ENCODE results near the gene RFC1. TPM values are rescaled to one million over a fixed set of nuclear protein-coding genes. Genes with fewer than 3 reads are reported as not detected.

Gene RFC1
- total and polyA plus RNA-seq, 2 donors (not counting 3 experiments of a cell fraction or from before 2014, with no cell fraction given), result 12.9 to 57.1 TPM

GRCh38 chr4:39348371-39349315 is 17.5 kb downstream of the RFC1 start:
- H3K27ac ChIP-seq (ENCODE audit: insufficient read depth, low read depth, low read length), result no peak overlapping the region
- peaks cover 4% of the 10 kb centered on the region for H3K4me1 ChIP-seq (ENCODE audit: control insufficient read depth, extremely low read depth, insufficient read depth, low read length)
- no peaks in the 10 kb centered on the region for H4K20me1 ChIP-seq (replicated peaks; ENCODE audit: control insufficient read depth, extremely low read depth, insufficient read depth, low read length)
- dilution Hi-C loops (cut with MboI; ENCODE audit: extremely low pct_ligation_motif_present, low sequenced_read_pairs) (no loop called here), intact Hi-C loops (cut with micrococcal nuclease) (no loop called here)
- H3K79me2 ChIP-seq (ENCODE audit: control insufficient read depth, insufficient read depth, low read length), result peaks cover 50% of the 10 kb centered on the region
- BruUV-seq (replicated peaks), result no TSS peak
- no peak for FAIRE-seq
- H3K4me3 ChIP-seq (replicated peaks in 1 of 3; ENCODE audit: insufficient read depth in 1 of 3, low read depth in 1 of 3, low read length in 3 of 3), result no peak overlapping the region
- no peaks in the 10 kb centered on the region for H3K9me3 ChIP-seq (replicated peaks; ENCODE audit: control insufficient read depth, insufficient read depth, low read length)
- no peaks in the 10 kb centered on the region for H3K36me3 ChIP-seq (ENCODE audit: control insufficient read depth in 2 of 2, extremely low read depth in 1 of 2, insufficient read depth in 2 of 2, low read length in 2 of 2)
- ChIA-PET POLR2A (no interaction called here), CTCF (interaction anchor here (2.6 kb wide), 1 partner anchor 9 kb away, joined by 7 read pairs; no protein-coding TSS in a partner anchor)
- no peak overlapping the region for H3K4me2 ChIP-seq (ENCODE audit: insufficient read depth, low read length)
- DNase-seq (ENCODE audit: low read depth, low spot score), result no peak
- H3K27me3 ChIP-seq (ENCODE audit: control insufficient read depth in 2 of 2, insufficient read depth in 2 of 2, low read length in 2 of 2), result no peaks in the 10 kb centered on the region
- no peak overlapping the region for H3K9ac ChIP-seq (replicated peaks; ENCODE audit: extremely low read depth, insufficient read depth, low read length)
- TF ChIP-seq JUN (IDR thresholded peaks at IDR 0.05; ENCODE audit: borderline replicate concordance, insufficient read depth, insufficient read length, low read depth) (no peak), FOS (IDR thresholded peaks at IDR 0.05; ENCODE audit: borderline replicate concordance, insufficient read depth, low read length) (no peak), GATA2 (IDR thresholded peaks at IDR 0.05; ENCODE audit: insufficient read depth, insufficient read length, low read depth, low read length) (no peak), EZH2 (IDR thresholded peaks at IDR 0.05; ENCODE audit: borderline replicate concordance, low read depth, low read length, severe bottlenecking) (no peak)
- H3K9me1 ChIP-seq (replicated peaks; ENCODE audit: control insufficient read depth, extremely low read depth, insufficient read depth, low read length), result no peaks in the 10 kb centered on the region
- no peak overlapping the region for H2AFZ ChIP-seq (ENCODE audit: low read depth, low read length)

DNA sequence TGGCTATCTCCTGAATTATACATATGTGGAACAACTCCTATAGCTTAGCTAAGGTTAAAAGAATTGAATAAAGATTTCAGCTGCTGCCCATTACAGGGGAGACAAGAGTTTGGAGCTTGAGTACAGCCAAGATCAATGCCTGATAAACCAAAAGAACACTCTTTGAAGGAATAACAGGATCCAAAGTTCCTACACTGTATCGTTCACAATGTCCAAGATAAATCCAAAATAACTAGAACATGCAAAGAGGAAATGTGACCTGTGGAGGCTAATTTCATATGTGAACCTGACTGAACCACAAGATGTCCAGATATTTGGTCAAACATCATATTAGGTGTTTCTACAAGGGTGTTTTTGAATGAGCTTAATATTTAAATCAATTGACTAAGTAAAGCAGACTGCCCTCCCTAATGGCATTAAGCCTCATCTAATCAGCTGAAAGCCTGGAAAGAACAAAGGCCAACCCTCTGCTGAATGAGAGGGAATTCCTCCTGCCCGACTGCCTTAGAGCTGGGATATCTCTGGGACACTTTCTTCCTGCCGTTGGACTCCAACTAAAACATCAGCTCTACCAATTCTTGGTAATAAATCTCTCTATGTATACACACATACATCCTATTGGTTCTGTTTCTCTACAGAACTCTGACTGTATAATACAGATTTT is 19.2 kb downstream of the RFC1 start:
- no peak overlapping the region for H3K4me2 ChIP-seq (ENCODE audit: insufficient read depth, low read length)
- no peaks in the 10 kb centered on the region for H4K20me1 ChIP-seq (replicated peaks; ENCODE audit: control insufficient read depth, extremely low read depth, insufficient read depth, low read length)

More for the DNA sequence above, 19.2 kb downstream of the RFC1 start:
- Histone ChIP-seq H2AFZ (ENCODE audit: low read depth, low read length) (no peak overlapping the region), H3K9ac (replicated peaks; ENCODE audit: extremely low read depth, insufficient read depth, low read length) (no peak overlapping the region), H3K4me1 (ENCODE audit: control insufficient read depth, extremely low read depth, insufficient read depth, low read length) (peaks cover 4% of the 10 kb centered on the region), H3K4me3 (replicated peaks in 1 of 3; ENCODE audit: insufficient read depth in 1 of 3, low read depth in 1 of 3, low read length in 3 of 3) (no peak overlapping the region), H3K36me3 (ENCODE audit: control insufficient read depth in 2 of 2, extremely low read depth in 1 of 2, insufficient read depth in 2 of 2, low read length in 2 of 2) (no peaks in the 10 kb centered on the region), H3K27ac (ENCODE audit: insufficient read depth, low read depth, low read length) (no peak overlapping the region), H3K27me3 (ENCODE audit: control insufficient read depth in 2 of 2, insufficient read depth in 2 of 2, low read length in 2 of 2) (no peaks in the 10 kb centered on the region), H3K79me2 (ENCODE audit: control insufficient read depth, insufficient read depth, low read length) (peaks cover 40% of the 10 kb centered on the region), H3K9me1 (replicated peaks; ENCODE audit: control insufficient read depth, extremely low read depth, insufficient read depth, low read length) (no peaks in the 10 kb centered on the region), H3K9me3 (replicated peaks; ENCODE audit: control insufficient read depth, insufficient read depth, low read length) (no peaks in the 10 kb centered on the region)
- FAIRE-seq, result no peak
- CTCF ChIA-PET, result interaction anchor here (1.4 to 2.6 kb wide), 2 partner anchors 10 to 18 kb away, joined by 6 to 7 read pairs; no protein-coding TSS in a partner anchor
- no TSS peak for BruUV-seq (replicated peaks)
- POLR2A ChIA-PET, result no interaction called here
- dilution Hi-C loops (cut with MboI; ENCODE audit: extremely low pct_ligation_motif_present, low sequenced_read_pairs), result no loop called here
- intact Hi-C loops (cut with micrococcal nuclease), result no loop called here
- DNase-seq (ENCODE audit: low read depth, low spot score), result no peak
- TF ChIP-seq FOS (IDR thresholded peaks at IDR 0.05; ENCODE audit: borderline replicate concordance, insufficient read depth, low read length) (no peak), MYC (IDR thresholded peaks at IDR 0.05; ENCODE audit: low read depth, low read length) (no peak), POLR2AphosphoS5 (IDR thresholded peaks at IDR 0.05; ENCODE audit: insufficient read depth, low read depth, low read length) (no peak), GATA2 (IDR thresholded peaks at IDR 0.05; ENCODE audit: insufficient read depth, insufficient read length, low read depth, low read length) (no peak), EZH2 (IDR thresholded peaks at IDR 0.05; ENCODE audit: borderline replicate concordance, low read depth, low read length, severe bottlenecking) (no peak), MAX (IDR thresholded peaks at IDR 0.05; ENCODE audit: insufficient read depth, insufficient read length) (no peak), POLR2A (IDR thresholded peaks at IDR 0.05; ENCODE audit: low read depth, low read length) (no peak), JUN (IDR thresholded peaks at IDR 0.05; ENCODE audit: borderline replicate concordance, insufficient read depth, insufficient read length, low read depth) (no peak), CTCF (IDR thresholded peaks at IDR 0.05; ENCODE audit: extremely low read depth in 1 of 2, insufficient read depth in 1 of 2, low read depth in 1 of 2, low read length in 2 of 2) (no peak)

Measured in endothelial cell of umbilical vein (primary cell).